Stimulated activated CD8-positive, alpha-beta memory T cell treated with anti-CD3 and anti-CD28 coated beads, Interleukin-4, amount 100 ng/mL, for 48 hours (primary cell): ENCODE measurements around the gene RTN4.

Experiments
- DNase-seq: peaks from one replicate; pipeline ENCODE4 v3.0.0-alpha.2; 2020

The RTN4 gene

DNA sequence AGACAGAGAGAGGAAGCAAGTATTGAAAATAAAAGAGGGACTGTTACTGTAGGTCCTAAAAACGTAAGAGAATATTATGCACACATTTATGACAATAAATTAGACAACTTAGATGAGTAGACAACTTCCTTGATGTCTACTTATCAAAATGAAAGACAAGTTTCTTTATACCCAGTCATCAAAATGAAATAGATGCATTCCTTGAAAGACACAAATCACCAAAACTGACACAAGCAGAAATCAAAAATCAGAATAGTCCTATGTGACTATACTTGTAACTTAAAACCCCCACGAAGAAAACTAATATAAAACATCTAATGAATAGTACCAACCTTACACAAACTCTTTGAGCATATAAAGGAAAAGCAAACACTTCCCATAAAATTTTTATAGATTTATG, 14.5 kb downstream of the RTN4 start:
- DNase-seq: no peak

DNA sequence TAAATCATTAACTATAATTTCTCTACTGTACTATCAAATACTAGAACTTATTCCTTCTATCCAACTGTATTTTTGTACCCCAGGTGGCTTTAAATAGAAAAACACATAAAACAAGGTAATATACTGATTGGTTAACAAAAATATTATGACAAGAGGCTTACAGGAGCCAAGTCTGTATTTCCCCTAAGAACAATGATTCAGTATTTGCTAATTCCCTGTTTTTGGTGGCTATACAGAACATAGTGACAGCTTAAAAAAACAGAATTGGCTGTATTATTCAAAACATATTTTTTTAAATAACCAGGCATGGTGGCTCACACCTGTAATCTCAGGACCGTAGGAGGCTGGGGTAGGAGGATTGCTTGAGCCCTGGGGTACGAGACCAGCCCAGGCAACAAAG, 16.3 kb downstream of the RTN4 start:
- no peak for DNase-seq

DNA sequence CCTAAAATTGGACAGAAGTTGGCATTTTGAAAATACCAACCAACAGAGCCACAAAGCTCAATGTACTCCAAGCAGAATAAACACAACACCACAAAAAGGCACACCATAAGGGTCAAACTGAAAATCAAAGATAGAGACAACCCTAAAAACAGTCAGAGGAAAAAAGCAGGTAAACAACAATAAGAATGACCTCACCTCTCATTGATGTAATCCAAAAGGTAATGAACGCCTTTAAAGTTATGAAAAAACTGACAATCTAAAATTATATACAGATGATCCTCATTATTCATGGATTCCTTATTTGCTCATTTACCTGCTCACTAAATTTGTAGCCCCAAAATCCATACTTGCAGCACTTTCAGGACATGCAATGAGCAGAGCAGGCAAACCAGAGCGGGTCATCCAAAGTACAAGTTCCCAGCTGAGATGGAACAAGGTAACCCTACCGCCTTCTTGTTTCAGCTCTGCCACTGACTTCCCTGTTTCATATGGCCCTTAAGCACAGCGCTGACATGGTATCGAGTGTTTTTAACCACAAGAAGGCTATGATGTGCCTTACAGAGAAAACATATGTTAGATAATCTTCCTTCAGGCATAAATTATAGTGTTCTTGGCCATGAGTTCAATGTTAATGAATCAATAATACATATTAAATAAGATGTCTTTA, 17.0 kb downstream of the RTN4 start:
- DNase-seq: no peak

DNA sequence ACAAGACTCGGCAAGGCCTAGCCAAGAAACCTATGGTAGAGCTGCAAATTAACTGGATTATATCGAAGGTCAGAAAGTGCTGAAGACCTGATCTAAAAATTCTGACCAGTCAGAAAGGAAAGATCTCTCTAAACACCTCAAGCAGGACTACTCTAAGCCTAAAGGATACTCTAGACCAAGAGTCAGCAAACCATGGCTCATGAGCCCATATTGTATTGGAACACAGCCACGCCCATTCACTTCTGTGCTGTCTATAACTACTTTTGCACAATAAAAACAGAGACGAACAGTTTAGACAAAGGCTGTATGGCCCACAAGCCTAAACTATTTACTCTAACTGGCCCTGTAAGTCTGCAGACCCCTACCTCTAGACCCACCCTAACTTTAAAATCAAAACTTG, 18.7 kb downstream of the RTN4 start:
- no peak for DNase-seq

DNA sequence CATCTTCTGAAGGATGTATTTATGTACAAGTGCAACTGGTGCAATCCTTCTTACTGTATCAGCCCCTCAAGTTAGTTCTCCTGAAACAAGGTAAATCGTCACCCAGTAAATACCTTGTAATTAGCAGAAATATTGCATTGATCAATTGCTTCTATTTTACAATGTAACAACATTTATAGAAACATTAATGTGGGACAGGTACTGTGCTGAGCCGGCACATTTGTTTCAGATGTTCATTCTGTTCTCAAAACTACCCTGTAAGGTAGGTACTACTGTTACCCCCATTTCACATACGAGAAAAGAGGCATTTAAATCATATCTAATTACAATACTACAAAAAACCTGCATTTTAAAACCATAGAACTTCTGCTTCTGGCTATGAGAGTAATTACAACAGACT, 19.5 kb downstream of the RTN4 start:
- DNase-seq: no peak

DNA sequence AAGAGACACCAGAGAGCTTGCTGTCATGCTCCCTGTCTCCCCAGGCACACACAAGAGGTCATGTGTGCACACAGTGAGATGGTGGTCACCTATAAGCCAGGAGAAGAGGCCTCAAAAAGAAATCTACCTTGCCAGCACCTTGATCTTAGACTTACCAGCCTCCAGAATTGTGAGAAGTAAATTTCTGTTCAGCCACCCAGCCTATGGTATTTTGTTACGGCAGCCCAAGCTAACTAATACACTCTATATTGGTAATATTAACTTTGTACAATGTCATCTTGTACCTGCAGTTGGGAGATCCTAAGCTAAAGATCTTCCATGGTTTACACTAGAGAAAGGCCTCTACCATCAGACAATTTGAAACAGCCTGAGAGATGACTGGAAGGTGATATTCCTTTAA, 21.2 kb downstream of the RTN4 start:
- DNase-seq: no peak

DNA sequence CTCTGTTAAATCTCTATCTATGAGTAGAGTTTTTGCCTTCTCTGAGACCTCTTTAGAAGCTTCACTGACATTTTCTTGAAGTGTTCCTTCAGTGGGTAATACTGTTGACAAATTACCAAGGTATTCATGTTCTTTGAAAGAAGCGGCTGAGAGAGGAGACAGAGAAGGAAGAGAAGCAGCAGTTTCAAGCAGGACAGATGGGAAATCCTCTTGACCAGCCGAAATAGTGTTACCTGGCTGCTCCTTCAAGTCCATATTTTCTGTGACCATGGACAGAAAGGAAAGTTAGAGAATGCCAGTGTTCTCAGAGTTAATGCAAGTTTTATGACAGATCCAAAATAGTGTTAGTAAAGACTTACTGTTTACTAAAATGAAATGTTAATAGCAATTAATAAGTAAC, 23.0 kb downstream of the RTN4 start:
- DNase-seq: no peak

DNA sequence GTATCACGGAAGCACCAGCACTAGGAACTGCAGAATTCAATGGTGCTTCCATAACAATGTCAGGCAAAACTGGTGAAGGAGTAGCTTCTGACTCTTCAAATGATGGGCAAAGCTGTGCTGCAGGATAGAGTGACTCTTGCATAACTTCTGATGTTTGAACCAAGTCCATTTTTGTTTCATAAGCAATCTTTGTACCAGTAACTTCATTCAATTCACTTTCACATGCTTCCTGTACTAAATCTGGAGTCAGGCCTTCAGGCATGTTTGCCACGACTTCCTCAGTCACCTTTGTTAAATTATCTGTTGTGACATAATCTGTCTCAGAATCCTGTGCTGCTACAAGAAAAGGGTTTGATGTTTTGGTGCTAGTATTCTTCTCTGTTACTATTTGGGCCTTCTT, 24.0 kb downstream of the RTN4 start:
- DNase-seq: no peak

DNA sequence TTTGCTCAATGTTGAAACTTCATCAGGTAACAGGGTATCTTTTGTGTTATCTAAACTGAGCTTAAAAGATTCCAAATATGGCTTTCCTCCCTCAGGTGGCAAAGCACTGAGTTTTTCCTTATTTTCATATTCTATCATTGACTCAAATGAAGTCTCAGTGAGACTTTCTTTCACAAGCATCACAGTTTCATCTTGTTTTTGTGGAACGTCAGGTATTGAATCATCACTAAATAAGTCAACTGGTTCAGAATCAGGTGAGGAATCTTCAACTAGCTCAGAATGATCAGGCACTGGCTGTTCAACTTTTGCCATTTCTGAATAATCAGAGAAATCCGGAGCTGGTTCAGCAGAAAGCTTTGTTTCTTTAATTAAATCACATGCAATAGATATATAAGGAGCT, 24.6 kb downstream of the RTN4 start:
- no peak for DNase-seq

DNA sequence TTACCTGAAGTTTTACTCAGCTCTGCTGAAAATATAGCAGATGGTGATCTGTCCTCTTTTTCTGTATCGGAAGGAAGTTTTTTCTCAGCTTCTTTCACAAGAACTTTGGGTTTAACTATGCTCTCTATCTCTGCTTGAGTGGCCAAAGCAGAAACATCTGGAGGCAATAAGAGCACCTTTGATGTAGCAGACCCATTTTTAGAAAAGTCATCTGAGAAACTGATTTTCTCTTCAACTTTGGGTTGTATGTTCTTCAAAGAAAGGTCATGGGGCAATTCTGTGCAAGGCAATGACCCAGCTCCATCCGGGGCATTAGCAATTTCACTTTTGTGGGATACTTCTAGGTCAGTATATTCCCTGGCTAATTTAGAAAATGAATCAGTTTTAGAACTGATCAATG, 25.2 kb downstream of the RTN4 start:
- DNase-seq: no peak

DNA sequence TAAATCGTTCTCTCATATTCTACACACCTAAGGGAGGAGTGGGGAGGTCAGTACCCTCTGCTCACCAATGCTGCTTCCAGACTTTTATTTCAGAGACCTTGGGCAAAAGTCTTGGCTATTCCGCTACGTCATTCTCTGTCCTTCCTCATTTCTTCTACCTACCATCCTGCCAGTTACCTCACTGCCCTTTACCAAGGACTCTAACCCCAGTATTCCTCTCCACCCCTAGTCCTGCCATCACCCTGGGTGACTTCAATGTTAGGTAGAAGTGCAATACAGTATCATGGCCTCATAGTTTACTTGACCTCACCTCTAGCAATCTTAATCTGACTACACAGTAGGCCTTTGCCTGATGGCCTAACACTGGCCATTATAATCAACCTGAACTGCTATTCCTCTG, 27.8 kb downstream of the RTN4 start:
- DNase-seq: no peak

DNA sequence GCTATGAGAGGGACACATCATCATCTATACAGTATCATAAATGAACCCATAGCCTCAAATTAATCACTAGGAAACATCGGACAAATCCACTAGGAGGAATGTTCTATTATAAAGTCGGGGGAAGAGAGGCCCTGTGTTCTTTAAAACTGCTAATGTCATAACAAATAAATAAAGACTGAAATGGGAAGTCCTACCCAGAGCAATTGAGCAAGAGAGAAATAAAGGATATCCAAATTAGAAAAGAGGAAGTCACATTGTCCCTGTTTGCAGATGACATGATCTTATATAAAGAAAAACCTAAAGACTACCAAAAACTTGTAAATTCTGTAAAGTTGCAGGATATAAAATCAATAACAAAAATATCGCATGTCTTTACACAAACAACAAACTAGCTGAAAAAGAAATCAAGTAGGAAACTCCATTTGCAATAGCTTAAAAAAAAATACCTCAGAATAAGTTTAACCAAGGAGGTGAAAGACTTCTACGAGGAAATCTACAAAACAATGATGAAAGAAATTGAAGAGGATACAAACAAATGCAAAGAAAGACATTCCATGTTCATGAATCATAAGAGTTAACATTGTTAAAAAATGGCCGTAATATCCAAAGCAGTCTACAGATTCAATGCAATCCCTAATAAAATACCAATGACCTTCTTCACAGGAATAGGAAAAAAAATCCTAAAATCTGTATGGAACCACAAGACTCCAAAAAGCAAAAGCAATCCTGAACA, 30.6 kb downstream of the RTN4 start:
- DNase-seq: no peak

DNA sequence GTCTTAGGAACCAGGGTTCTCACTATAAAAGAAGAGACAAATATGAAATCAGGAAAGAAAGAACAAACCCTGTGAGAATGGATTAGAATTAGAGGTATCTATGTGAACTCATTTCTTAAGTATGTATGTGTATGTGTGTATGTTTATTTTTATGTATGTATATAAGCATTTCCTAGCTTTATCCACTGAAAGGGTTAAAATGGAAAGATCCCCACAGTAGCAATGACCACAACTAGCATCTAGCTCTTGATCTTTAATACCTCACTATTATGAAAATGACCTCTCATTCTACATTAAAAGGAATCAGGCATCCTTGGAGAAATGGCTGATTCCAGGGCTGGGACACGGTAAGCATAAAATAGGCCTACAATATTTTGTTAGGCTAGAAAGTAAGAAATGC, 31.6 kb downstream of the RTN4 start:
- DNase-seq: no peak

DNA sequence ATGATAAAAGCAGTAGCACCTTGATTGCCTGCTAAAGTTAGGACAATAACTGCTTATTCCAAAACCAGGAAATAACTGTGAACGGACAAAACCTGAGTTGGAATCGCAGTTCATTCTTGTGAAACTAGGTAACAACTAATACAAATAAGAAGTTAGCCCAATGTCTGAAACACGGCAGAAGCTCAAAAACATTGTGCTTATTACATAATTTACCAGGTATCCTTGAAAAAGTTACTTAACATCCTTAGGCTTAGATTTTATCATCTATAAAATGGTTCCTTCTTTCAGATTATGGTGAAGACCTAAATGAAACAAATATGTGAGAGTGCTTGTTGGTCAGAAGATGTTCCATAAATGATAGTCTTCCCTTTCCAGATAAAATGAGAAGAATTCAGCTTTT, 32.4 kb downstream of the RTN4 start:
- no peak for DNase-seq

DNA sequence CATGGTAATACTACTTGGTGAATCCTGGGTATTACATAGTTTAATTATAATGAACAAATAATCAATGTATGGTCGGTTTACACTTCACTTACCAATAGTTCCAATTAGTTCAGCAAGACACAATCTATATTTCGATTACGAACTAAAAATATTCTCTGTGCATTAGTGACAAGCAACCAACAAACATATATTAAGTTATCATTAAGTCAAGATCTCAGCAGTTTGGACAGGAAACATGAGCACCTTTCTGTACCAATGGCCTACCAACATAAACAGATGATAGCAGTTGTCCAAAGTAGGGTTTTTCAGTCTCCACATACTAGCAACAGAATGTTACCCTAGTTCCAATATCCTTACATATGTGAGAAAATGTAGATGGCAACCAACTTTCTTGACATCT, 32.8 kb downstream of the RTN4 start:
- DNase-seq: no peak

DNA sequence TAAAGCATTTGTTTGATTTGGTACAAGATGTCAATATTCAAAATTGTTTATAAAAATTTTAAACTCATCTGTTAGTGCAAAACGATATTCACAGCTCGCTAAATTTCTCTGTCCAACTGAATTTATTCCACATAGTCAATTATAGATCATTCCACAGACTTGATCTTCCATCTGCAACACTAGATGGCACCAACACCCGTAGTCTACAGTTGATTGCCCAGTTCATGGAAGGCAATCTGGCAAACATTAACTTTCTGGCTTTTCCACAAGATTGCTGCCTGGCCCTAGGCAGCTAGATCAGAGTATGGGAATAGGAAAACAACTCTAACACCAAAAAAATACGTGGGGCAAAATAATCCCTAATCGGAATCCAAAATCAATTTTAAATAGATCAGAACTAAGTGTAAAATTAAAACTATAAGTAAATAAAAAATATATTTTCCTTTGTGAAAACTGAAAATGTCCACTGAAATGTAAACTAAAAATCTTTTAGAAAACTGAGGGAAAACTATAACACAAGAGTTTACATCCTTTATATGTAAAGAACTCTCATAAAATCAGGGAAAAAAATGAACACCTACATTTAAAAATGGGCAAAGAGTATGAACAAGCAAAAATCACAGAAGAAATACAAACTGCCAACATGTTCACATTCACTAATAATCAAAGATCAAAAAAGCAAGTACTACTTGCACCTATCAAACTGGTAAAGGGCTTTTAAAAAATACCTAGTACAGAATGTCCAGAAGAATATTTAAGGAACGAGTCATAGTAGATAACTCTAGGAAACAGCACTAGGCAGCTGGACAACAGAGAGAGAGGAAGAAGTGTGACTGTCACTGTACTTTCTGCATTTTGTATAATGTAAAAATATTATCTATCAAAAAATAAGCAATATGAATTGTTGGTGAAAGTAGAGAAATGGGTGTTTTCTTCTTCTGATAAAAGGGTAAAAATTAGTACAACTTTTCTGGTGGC, 35.0 kb downstream of the RTN4 start:
- DNase-seq: no peak

DNA sequence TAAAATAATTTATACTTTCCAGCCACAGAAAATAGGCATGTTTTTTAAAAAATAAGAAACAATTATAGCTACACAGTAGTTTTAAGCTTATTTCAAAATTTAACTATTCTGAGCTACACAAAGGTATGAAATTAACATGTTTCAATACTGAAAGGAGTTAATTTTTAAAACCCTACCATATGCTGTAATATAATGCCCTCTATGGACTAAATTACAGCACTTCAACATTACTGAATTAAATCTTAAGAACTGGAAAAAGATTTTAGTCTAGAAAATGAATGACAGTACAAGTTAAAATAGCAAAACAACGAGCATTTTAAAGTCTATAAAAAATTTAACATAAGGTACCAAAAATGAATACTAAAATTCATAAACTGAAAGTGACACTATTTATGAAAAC, 36.3 kb downstream of the RTN4 start:
- DNase-seq: no peak

DNA sequence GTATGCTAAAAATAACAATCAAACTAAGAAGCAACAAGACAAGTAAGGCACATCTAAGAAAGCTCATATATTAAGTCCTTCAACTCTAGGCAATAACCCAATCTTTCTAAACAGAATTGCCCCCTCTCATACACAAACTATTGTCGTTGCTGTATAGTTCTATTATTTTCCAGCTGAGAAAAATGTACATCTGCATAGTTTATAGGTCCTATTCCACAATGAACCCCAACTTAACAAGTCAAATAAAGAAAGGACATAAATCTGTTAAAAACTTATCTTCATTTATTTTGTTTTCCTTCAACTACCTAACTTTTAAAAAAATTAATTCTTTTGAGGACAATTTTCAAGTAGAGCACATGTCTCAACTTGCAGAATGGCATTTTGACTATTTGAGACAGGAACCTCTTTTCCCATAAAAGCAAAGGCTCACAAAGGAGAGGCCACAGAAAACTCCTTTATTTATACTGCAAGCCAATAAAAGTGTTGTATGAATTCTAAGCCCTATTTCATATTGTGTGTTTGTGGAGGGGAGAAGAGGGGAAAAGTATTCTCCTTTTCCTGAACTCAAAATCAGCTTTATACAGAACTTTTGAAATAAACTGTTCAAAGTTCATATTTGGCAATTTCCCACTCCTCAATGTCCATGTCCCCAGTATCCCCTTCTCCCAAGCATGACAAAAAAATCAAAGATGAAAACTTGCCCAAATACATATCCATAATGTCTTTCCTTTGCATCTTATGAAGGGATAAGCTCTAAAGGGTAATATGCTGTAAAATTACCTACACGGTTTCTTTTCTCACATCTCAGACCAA, 37.4 kb downstream of the RTN4 start:
- no peak for DNase-seq

DNA sequence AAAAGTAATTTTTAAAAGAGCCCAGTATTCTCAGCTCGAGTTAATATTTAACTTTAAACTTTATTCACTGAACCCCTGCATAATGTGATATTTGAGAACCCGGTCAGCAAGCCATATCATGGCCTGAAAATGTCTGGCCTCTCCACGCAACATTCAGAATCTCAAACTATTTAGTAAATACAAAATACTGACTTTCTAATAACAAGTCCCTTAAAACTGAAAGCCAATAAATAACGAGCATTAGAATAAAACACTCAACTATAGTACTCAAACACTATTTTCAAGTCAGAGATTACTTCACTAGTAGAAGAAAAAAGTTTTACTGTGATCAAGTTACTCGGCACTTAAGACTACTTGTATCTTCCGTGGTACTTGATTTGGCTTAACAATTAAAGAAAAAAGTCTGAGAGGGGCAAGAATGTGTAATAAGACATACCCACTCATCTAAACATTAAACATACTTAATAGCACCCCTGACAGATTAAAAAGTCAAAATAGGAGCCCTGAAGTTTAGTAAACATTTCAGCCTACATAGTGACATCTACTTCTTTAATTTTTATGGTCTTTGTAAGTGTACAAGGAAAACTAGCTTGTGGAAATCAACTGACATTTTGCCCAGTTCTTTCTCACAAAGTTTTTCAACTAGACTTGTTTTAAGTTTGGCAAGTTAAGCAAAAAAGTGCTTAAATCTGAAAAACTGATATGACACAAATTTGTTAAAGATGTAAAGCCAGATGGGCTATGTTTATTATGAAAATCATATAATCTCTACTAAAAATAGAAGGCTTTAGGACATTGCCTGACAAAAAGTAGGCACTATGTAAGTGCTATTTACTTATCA, 38.2 kb downstream of the RTN4 start:
- DNase-seq: no peak

DNA sequence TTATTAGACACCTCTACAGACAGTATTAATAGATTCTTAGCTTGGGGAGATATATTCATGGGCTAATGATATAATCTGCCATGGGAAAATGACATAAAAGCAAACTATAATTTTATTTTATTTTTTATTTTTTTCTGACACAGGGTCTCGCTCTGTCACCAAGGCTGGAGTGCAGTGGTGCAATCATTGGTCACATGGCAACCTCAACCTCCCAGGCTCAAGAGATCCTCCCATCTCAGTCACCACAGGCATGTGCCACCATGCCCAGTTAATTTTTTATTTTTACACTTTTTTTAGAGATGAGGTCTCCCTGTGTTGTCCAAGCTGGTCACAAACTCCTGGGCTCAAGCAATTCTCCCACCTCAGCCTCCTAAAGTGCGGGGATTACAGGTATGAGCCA, 39.3 kb downstream of the RTN4 start:
- no peak for DNase-seq

DNA sequence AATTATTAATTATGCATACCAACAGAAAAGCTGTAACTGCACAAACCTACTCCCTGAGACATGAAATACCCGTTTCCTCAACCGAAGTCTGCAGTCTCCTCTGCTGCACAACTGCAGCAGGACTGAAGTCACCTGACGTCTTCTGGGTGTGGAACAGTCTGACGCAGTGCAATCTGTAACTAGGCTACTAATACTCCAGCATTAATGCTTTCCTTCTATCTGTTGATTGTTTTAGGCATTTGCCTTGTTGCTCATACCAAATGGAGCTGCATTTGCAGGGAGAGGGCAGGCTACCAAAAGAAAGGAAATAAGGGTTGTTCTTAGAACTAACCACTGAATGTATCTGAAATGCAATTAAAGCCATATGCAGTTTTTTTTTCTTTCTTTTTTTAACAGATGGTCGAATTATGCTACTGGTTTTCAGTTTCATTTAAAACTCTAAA, 40.1 kb downstream of the RTN4 start:
- peak; percentile 37 for DNase-seq
